ENCODE results near the gene CNKSR1. TPM values are rescaled to one million over a fixed set of nuclear protein-coding genes. Genes with fewer than 3 reads are reported as not detected.

CNKSR1 gene
- total and polyA plus RNA-seq, 2 of the 13 experiments (the other 11 are each of a cell fraction or from before 2014, with no cell fraction given) = 3.4 to 8.9 TPM

DNA sequence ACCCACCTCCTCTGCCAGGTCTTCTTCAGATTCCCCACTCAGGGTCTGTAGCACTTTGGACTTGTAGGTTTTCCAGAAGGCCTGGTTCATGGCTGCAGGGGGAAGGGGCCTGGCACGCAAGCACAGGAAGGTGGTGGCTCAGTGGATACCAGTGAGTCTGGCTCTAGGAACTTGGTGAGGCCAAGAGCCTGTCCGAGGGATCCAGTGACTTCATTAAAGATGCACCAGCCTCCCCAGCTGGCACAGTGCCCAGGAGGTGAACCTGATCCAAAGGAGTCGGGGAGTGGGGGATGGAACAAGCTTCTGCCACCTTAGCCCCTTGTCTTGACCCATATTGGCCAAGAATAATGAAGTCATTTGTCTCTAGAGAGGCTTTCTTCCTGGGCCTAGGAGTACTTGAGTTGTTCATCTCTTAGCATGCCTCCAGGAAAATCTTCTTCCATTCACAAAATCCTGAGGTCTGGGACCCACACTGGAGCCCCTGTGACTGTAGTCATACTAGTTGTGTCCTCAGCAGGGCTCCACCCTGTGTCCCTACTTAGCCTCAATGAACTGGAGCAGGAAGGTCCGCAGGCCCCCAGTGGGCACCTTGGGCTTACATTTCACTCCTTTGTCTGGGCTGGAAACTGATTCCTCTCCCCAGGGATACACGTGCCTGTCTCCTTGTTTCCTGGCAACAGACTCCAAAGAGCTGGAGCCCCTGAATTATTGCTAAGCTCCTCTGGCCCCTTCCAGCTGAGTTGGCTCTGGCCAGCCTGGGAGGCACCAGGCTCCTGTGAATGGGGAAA lies 8.7 kb upstream of the CNKSR1 start, which contains the start of gene C1orf232:
Gene C1orf232, minus strand, starts transcription at position 554 of the 788 bp plus-strand sequence. Its CDS starts 464 bp downstream, at position 90.
- CTCF ChIA-PET (ENCODE audit: low intra/inter-chr PET ratio, low total read pairs) = interaction anchor here (2.3 kb wide), 1 partner anchor 65 kb away, joined by 11 read pairs; the partner anchor contains the start of gene CEP85
- peak within 1 kb of the TSS; percentile 60 for H3K27ac ChIP-seq (ENCODE audit: extremely low read length, insufficient read depth, low read length)
- no peaks in the 10 kb centered on the region for H4K20me1 ChIP-seq (ENCODE audit: insufficient read depth, low read length)
- H2AFZ ChIP-seq (ENCODE audit: low read length) = peak within 1 kb of the TSS; percentile 57
- POLR2A ChIA-PET = no interaction called here
- no peaks in the 10 kb centered on the region for H3K36me3 ChIP-seq (replicated peaks in 1 of 2; ENCODE audit: control insufficient read depth in 1 of 2, insufficient read depth in 2 of 2, low read length in 2 of 2)
- peak within 1 kb of the TSS; percentile 88 for H3K9ac ChIP-seq (ENCODE audit: insufficient read depth, low read depth, low read length)
- H3K4me1 ChIP-seq (ENCODE audit: insufficient read depth, low read length) = peaks cover 36% of the 10 kb centered on the region
- no peak for FAIRE-seq
- in situ Hi-C loops (cut with HindIII; ENCODE audit: extremely low pct_ligation_motif_present, low pct_unique_long_range_greater_than_20kb) = loop anchor here (10.0 kb wide), 1 partner anchor 274 kb away; no protein-coding TSS in a partner anchor
- 66% methylated on average over 4 of the region's 5 CpGs for WGBS (ENCODE audit: low lambda C conversion rate)
- no peaks in the 10 kb centered on the region for H3K9me3 ChIP-seq (ENCODE audit: low read length)
- TF ChIP-seq, protein P1, sequence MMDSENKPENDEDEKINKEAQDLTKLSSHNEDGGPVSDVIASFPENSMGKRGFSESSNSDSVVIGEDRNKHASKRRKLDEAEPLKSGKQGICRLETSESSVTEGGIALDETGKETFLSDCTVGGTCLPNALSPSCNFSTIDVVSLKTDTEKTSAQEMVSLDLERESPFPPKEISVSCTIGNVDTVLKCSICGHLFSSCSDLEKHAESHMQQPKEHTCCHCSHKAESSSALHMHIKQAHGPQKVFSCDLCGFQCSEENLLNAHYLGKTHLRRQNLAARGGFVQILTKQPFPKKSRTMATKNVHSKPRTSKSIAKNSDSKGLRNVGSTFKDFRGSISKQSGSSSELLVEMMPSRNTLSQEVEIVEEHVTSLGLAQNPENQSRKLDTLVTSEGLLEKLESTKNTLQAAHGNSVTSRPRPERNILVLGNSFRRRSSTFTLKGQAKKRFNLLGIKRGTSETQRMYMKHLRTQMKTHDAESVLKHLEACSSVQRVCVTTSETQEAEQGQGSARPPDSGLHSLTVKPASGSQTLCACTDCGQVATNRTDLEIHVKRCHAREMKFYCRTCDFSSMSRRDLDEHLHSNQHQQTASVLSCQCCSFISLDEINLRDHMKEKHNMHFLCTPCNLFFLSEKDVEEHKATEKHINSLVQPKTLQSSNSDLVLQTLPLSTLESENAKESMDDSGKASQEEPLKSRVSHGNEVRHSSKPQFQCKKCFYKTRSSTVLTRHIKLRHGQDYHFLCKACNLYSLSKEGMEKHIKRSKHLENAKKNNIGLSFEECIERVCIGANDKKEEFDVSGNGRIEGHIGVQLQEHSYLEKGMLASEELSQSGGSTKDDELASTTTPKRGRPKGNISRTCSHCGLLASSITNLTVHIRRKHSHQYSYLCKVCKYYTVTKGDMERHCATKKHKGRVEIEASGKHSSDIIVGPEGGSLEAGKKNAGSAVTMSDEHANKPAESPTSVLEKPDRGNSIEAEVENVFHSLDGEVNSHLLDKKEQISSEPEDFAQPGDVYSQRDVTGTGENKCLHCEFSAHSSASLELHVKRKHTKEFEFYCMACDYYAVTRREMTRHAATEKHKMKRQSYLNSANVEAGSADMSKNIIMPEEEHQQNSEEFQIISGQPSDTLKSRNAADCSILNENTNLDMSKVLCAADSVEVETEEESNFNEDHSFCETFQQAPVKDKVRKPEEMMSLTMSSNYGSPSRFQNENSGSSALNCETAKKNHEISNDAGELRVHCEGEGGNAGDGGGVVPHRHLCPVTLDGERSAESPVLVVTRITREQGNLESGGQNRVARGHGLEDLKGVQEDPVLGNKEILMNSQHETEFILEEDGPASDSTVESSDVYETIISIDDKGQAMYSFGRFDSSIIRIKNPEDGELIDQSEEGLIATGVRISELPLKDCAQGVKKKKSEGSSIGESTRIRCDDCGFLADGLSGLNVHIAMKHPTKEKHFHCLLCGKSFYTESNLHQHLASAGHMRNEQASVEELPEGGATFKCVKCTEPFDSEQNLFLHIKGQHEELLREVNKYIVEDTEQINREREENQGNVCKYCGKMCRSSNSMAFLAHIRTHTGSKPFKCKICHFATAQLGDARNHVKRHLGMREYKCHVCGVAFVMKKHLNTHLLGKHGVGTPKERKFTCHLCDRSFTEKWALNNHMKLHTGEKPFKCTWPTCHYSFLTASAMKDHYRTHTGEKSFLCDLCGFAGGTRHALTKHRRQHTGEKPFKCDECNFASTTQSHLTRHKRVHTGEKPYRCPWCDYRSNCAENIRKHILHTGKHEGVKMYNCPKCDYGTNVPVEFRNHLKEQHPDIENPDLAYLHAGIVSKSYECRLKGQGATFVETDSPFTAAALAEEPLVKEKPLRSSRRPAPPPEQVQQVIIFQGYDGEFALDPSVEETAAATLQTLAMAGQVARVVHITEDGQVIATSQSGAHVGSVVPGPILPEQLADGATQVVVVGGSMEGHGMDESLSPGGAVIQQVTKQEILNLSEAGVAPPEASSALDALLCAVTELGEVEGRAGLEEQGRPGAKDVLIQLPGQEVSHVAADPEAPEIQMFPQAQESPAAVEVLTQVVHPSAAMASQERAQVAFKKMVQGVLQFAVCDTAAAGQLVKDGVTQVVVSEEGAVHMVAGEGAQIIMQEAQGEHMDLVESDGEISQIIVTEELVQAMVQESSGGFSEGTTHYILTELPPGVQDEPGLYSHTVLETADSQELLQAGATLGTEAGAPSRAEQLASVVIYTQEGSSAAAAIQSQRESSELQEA (CRISPR knock-in tag; IDR thresholded peaks at IDR 0.05; ENCODE audit: not compliant biosample characterization) = no peak
- TF ChIP-seq, protein P2, sequence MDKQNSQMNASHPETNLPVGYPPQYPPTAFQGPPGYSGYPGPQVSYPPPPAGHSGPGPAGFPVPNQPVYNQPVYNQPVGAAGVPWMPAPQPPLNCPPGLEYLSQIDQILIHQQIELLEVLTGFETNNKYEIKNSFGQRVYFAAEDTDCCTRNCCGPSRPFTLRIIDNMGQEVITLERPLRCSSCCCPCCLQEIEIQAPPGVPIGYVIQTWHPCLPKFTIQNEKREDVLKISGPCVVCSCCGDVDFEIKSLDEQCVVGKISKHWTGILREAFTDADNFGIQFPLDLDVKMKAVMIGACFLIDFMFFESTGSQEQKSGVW (CRISPR knock-in tag; IDR thresholded peaks at IDR 0.05; ENCODE audit: borderline replicate concordance) = no peak
- TF ChIP-seq, protein P3, sequence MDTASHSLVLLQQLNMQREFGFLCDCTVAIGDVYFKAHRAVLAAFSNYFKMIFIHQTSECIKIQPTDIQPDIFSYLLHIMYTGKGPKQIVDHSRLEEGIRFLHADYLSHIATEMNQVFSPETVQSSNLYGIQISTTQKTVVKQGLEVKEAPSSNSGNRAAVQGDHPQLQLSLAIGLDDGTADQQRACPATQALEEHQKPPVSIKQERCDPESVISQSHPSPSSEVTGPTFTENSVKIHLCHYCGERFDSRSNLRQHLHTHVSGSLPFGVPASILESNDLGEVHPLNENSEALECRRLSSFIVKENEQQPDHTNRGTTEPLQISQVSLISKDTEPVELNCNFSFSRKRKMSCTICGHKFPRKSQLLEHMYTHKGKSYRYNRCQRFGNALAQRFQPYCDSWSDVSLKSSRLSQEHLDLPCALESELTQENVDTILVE (CRISPR knock-in tag; IDR thresholded peaks at IDR 0.05) = no peak
- TF ChIP-seq ZNF496 (CRISPR knock-in tag; IDR thresholded peaks at IDR 0.05; ENCODE audit: insufficient replicate concordance) = no peak
- no peak for TF ChIP-seq SMARCE1 (IDR thresholded peaks at IDR 0.05; ENCODE audit: borderline replicate concordance)
- no peak for TF ChIP-seq MTA3 (CRISPR knock-in tag; IDR thresholded peaks at IDR 0.05)
- no peak for ATAC-seq
- H3K79me2 ChIP-seq (ENCODE audit: insufficient read depth, low read length) = peaks cover 7% of the 10 kb centered on the region
- DNase-seq (ENCODE audit: low spot score) = no peak
- H3K4me2 ChIP-seq (ENCODE audit: low read depth, low read length) = peak within 1 kb of the TSS; percentile 94
- intact Hi-C loops (cut with micrococcal nuclease; ENCODE audit: unreplicated experiment) = loop anchor here (2.0 kb wide), 1 partner anchor 64 kb away; no protein-coding TSS in a partner anchor
- BruUV-seq (replicated peaks) = no TSS peak
- peaks cover 2 to 18% of the 10 kb centered on the region in 2 experiments; a peak in 4 of 5 replicates for H3K27me3 ChIP-seq (ENCODE audit: control insufficient read depth in 1 of 2, insufficient read depth in 2 of 2, low read length in 2 of 2)
- peak within 1 kb of the TSS; percentile 83 to 91 (median 90) for H3K4me3 ChIP-seq (replicated peaks in 1 of 3; ENCODE audit: insufficient read depth in 1 of 3, low read depth in 2 of 3, low read length in 3 of 3)

Measured in HepG2 (cell line).